ENCODE measurements around the gene RARB. TPM values are rescaled to one million over a fixed set of nuclear protein-coding genes. Genes with fewer than 3 reads are reported as not detected.

Gene RARB
- total and polyA plus RNA-seq, 2 of the 13 experiments (the other 11 are each of a cell fraction or from before 2014, with no cell fraction given) = 0.16 TPM; not detected in 1

- ATAC-seq (no peak), DNase-seq (ENCODE audit: low spot score) (no peak), FAIRE-seq (no peak)
- Histone ChIP-seq H3K36me3 (replicated peaks in 1 of 2; ENCODE audit: control insufficient read depth in 1 of 2, insufficient read depth in 2 of 2, low read length in 2 of 2) (no peaks in the 10 kb centered on the region), H3K27ac (ENCODE audit: extremely low read length, insufficient read depth, low read length) (no peak overlapping the region), H3K4me1 (ENCODE audit: insufficient read depth, low read length) (peaks cover 30% of the 10 kb centered on the region), H3K27me3 (ENCODE audit: control insufficient read depth in 1 of 2, insufficient read depth in 2 of 2, low read length in 2 of 2) (peaks cover 0 to 20% of the 10 kb centered on the region in 2 experiments; a peak in 4 of 5 replicates), H4K20me1 (ENCODE audit: insufficient read depth, low read length) (no peaks in the 10 kb centered on the region), H2AFZ (ENCODE audit: low read length) (no peak overlapping the region), H3K79me2 (ENCODE audit: insufficient read depth, low read length) (no peaks in the 10 kb centered on the region), H3K4me3 (replicated peaks in 1 of 3; ENCODE audit: insufficient read depth in 1 of 3, low read depth in 2 of 3, low read length in 3 of 3) (no peak overlapping the region), H3K9me3 (ENCODE audit: low read length) (no peaks in the 10 kb centered on the region), H3K9ac (ENCODE audit: insufficient read depth, low read depth, low read length) (no peak overlapping the region), H3K4me2 (ENCODE audit: low read depth, low read length) (no peak overlapping the region)
- intact Hi-C loops (cut with micrococcal nuclease; ENCODE audit: unreplicated experiment) (loop anchor here (10.0 kb wide), 1 partner anchor 162 kb away; no protein-coding TSS in a partner anchor), in situ Hi-C loops (cut with HindIII; ENCODE audit: extremely low pct_ligation_motif_present, low pct_unique_long_range_greater_than_20kb) (no loop called here)
- CTCF ChIA-PET (ENCODE audit: low intra/inter-chr PET ratio, low total read pairs) = no interaction called here
- 36% methylated on average over 2 of the region's 2 CpGs for WGBS (ENCODE audit: low lambda C conversion rate)
- POLR2A ChIA-PET = no interaction called here
- BruUV-seq (replicated peaks) = no TSS peak
- TF ChIP-seq RXRA (CRISPR knock-in tag; IDR thresholded peaks at IDR 0.05) = no peak
- no peak for TF ChIP-seq CERS6 (CRISPR knock-in tag; IDR thresholded peaks at IDR 0.05)
- TF ChIP-seq MTA1 (CRISPR knock-in tag; IDR thresholded peaks at IDR 0.05; ENCODE audit: borderline replicate concordance) = no peak
Observed at GRCh38 chr3:25433106-25433505, 5.0 kb downstream of the RARB start.

GRCh38 chr3:25433868-25434267, 5.8 kb downstream of the RARB start:
- Histone ChIP-seq H3K36me3 (replicated peaks in 1 of 2; ENCODE audit: control insufficient read depth in 1 of 2, insufficient read depth in 2 of 2, low read length in 2 of 2) (no peaks in the 10 kb centered on the region), H3K4me3 (replicated peaks in 1 of 3; ENCODE audit: insufficient read depth in 1 of 3, low read depth in 2 of 3, low read length in 3 of 3) (no peak overlapping the region), H4K20me1 (ENCODE audit: insufficient read depth, low read length) (no peaks in the 10 kb centered on the region), H3K9ac (ENCODE audit: insufficient read depth, low read depth, low read length) (no peak overlapping the region), H3K27ac (ENCODE audit: extremely low read length, insufficient read depth, low read length) (no peak overlapping the region), H3K79me2 (ENCODE audit: insufficient read depth, low read length) (no peaks in the 10 kb centered on the region), H3K4me1 (ENCODE audit: insufficient read depth, low read length) (peaks cover 24% of the 10 kb centered on the region), H3K27me3 (ENCODE audit: control insufficient read depth in 1 of 2, insufficient read depth in 2 of 2, low read length in 2 of 2) (peaks cover 0 to 12% of the 10 kb centered on the region in 2 experiments; a peak in 3 of 5 replicates), H2AFZ (ENCODE audit: low read length) (no peak overlapping the region), H3K9me3 (ENCODE audit: low read length) (no peaks in the 10 kb centered on the region), H3K4me2 (ENCODE audit: low read depth, low read length) (no peak overlapping the region)
- FAIRE-seq = no peak
- intact Hi-C loops (cut with micrococcal nuclease; ENCODE audit: unreplicated experiment) (loop anchor here (10.0 kb wide), 1 partner anchor 161 kb away; no protein-coding TSS in a partner anchor), in situ Hi-C loops (cut with HindIII; ENCODE audit: extremely low pct_ligation_motif_present, low pct_unique_long_range_greater_than_20kb) (no loop called here)
- WGBS (ENCODE audit: low lambda C conversion rate) = 91% methylated on average over 5 of the region's 5 CpGs
- CTCF ChIA-PET (ENCODE audit: low intra/inter-chr PET ratio, low total read pairs) = no interaction called here
- POLR2A ChIA-PET = no interaction called here
- DNase-seq (ENCODE audit: low spot score) = no peak
- TF ChIP-seq TOE1 (CRISPR knock-in tag; IDR thresholded peaks at IDR 0.05) (no peak), HOXA5 (CRISPR knock-in tag; IDR thresholded peaks at IDR 0.05) (no peak), MIER2 (CRISPR knock-in tag; IDR thresholded peaks at IDR 0.05) (no peak), POLR2G (IDR thresholded peaks at IDR 0.05; ENCODE audit: low read depth, low read length) (no peak), MAFK (conservative IDR thresholded peaks at IDR 0.05 in 1 of 2, IDR thresholded peaks at IDR 0.05 in 1 of 2; ENCODE audit: low read length in 2 of 2) (0 out of 4 replicates have a peak, but pooled peaks of 1 of the 2 experiments have one; percentile 14), ZNF710 (CRISPR knock-in tag; IDR thresholded peaks at IDR 0.05; ENCODE audit: borderline replicate concordance) (no peak), NR2F6 (IDR thresholded peaks at IDR 0.05) (no peak), NR2F6 (CRISPR knock-in tag; IDR thresholded peaks at IDR 0.05) (no peak)
- no peak for ATAC-seq
- no TSS peak for BruUV-seq (replicated peaks)

All from HepG2 (cell line).